ENCODE results near the gene LPIN3.

DNA sequence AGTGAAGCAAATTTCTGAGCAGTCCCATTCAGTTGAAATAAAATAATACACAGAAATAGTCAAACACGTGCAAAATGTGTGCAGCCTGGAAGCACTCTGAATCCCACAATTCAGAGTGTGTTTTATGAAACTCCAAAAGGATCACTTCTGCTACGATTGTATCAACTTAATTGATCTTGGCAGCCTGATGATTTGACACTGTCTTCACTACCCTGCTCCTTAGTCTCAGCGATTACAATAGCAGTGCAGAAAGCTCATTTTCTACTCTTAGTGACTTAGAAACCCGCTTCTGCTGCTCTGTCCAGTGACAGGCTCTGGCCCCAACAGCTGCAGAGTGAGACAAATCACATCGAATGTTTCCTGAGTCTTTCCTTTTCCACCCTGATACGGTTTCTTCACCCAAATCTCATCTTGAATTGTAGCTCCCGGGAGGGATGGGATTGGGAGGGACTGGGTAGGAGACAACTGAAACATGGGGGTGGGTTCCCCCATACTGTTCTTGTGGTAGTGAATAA, 42.2 kb downstream of the LPIN3 start:
- TF ChIP-seq, protein P1, sequence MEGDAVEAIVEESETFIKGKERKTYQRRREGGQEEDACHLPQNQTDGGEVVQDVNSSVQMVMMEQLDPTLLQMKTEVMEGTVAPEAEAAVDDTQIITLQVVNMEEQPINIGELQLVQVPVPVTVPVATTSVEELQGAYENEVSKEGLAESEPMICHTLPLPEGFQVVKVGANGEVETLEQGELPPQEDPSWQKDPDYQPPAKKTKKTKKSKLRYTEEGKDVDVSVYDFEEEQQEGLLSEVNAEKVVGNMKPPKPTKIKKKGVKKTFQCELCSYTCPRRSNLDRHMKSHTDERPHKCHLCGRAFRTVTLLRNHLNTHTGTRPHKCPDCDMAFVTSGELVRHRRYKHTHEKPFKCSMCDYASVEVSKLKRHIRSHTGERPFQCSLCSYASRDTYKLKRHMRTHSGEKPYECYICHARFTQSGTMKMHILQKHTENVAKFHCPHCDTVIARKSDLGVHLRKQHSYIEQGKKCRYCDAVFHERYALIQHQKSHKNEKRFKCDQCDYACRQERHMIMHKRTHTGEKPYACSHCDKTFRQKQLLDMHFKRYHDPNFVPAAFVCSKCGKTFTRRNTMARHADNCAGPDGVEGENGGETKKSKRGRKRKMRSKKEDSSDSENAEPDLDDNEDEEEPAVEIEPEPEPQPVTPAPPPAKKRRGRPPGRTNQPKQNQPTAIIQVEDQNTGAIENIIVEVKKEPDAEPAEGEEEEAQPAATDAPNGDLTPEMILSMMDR (conservative IDR thresholded peaks at IDR 0.05 in 1 of 2, IDR thresholded peaks at IDR 0.05 in 1 of 2; ENCODE audit: extremely low read depth in 1 of 2, insufficient read depth in 1 of 2, low read depth in 1 of 2, low read length in 2 of 2) = no peak
- no peak for TF ChIP-seq EZH2 (IDR thresholded peaks at IDR 0.05; ENCODE audit: borderline replicate concordance, low read length)

All from mammary epithelial cell (primary cell).